ENCODE measurements around the gene APOL6. TPM values are rescaled to one million over a fixed set of nuclear protein-coding genes. Genes with fewer than 3 reads are reported as not detected.
"Not testable (repeated sequence)": the region's sequence is repeated elsewhere in the genome, so short reads cannot be mapped to it uniquely, and the experiment has no call there.

The APOL6 gene
- total RNA-seq, 1 experiment from 2014 or later: 16.2 TPM

GRCh38 chr22:35637254-35637653, 11.0 kb upstream of the APOL6 start:
- DNase-seq (ENCODE audit: low read depth): no peak

- DNase-seq (ENCODE audit: low read depth): no peak
These were observed 10.2 kb upstream of the APOL6 start for GRCh38 chr22:35638001-35638400.

- peak; percentile 95 for DNase-seq (ENCODE audit: low read depth)
These were observed 9.8 kb upstream of the APOL6 start for GRCh38 chr22:35638410-35638809.

- no peak for DNase-seq (ENCODE audit: low read depth)
These were observed 6.6 kb upstream of the APOL6 start for GRCh38 chr22:35641494-35642120.

GRCh38 chr22:35642305-35642741, 5.9 kb upstream of the APOL6 start:
- no peak for DNase-seq (ENCODE audit: low read depth)

- DNase-seq (ENCODE audit: low read depth): no peak
These were observed 4.3 kb upstream of the APOL6 start for GRCh38 chr22:35643991-35644390.

GRCh38 chr22:35645646-35646045, 2.6 kb upstream of the APOL6 start:
- DNase-seq (ENCODE audit: low read depth): no peak

- no peak for DNase-seq (ENCODE audit: low read depth)
These were observed 844 bp downstream of the APOL6 start for GRCh38 chr22:35649026-35649553.

GRCh38 chr22:35649636-35650250, 1.5 kb downstream of the APOL6 start:
- DNase-seq (ENCODE audit: low read depth): no peak

- no peak for DNase-seq (ENCODE audit: low read depth)
These were observed 2.8 kb downstream of the APOL6 start for GRCh38 chr22:35651085-35651484.

GRCh38 chr22:35653824-35654223, 5.6 kb downstream of the APOL6 start:
- DNase-seq (ENCODE audit: low read depth): no peak

GRCh38 chr22:35656284-35656752, 8.1 kb downstream of the APOL6 start:
- no peak for DNase-seq (ENCODE audit: low read depth)

GRCh38 chr22:35657571-35658312, 9.5 kb downstream of the APOL6 start:
- no peak for DNase-seq (ENCODE audit: low read depth)

GRCh38 chr22:35660291-35661127, 12.3 kb downstream of the APOL6 start:
- no peak for DNase-seq (ENCODE audit: low read depth)

- no peak for DNase-seq (ENCODE audit: low read depth)
These were observed 13.2 kb downstream of the APOL6 start for GRCh38 chr22:35661464-35661863.

- no peak for DNase-seq (ENCODE audit: low read depth)
These were observed 14.7 kb downstream of the APOL6 start for GRCh38 chr22:35662914-35663313.

GRCh38 chr22:35663371-35663770, 15.1 kb downstream of the APOL6 start:
- no peak for DNase-seq (ENCODE audit: low read depth)

- no peak for DNase-seq (ENCODE audit: low read depth)
These were observed 16.8 kb downstream of the APOL6 start for GRCh38 chr22:35664955-35665587.

GRCh38 chr22:35666699-35667098, 18.5 kb downstream of the APOL6 start:
- not testable (repeated sequence) for DNase-seq (ENCODE audit: low read depth)

- DNase-seq (ENCODE audit: low read depth): no peak
These were observed 26.1 kb downstream of the APOL6 start for GRCh38 chr22:35674335-35674734.

- DNase-seq (ENCODE audit: low read depth): not testable (repeated sequence)
These were observed 27.8 kb downstream of the APOL6 start for GRCh38 chr22:35676065-35676464.
